Activated T-cell treated with anti-CD3 and anti-CD28 coated beads for 4 hours (primary cell): Measurements from ENCODE around the gene PKD2L1.
"Not testable (repeated sequence)": the region's sequence is repeated elsewhere in the genome, so short reads cannot be mapped to it uniquely, and the experiment has no call there.

ENCODE experiments used
- DNase-seq: peaks from one replicate; pipeline ENCODE4 v3.0.0-alpha.2; 2020

Gene PKD2L1

GRCh38 chr10:100330079-100330478 lies at the start of gene PKD2L1:
TSS of gene PKD2L1 (minus strand) at chr10:100330228. CDS start at chr10:100330103, 125 bp downstream.
- DNase-seq = no peak

- no peak for DNase-seq
Measured at GRCh38 chr10:100377830-100378229, 47.8 kb upstream of the PKD2L1 start.

GRCh38 chr10:100376656-100377055 lies 46.6 kb upstream of the PKD2L1 start:
- not testable (repeated sequence) for DNase-seq

- DNase-seq = not testable (repeated sequence)
Measured at GRCh38 chr10:100374677-100375353, 44.8 kb upstream of the PKD2L1 start.

GRCh38 chr10:100374200-100374655 lies 44.2 kb upstream of the PKD2L1 start:
- DNase-seq = no peak

GRCh38 chr10:100373298-100374199 lies 43.5 kb upstream of the PKD2L1 start:
- peak; percentile 76 for DNase-seq

- no peak for DNase-seq
Measured at GRCh38 chr10:100372415-100373297, 42.6 kb upstream of the PKD2L1 start.

- DNase-seq = no peak
Measured at GRCh38 chr10:100371482-100372027, 41.5 kb upstream of the PKD2L1 start.

- DNase-seq = peak; percentile 14
Measured at GRCh38 chr10:100370714-100371481, 40.9 kb upstream of the PKD2L1 start.

- no peak for DNase-seq
Measured at GRCh38 chr10:100368721-100369120, 38.7 kb upstream of the PKD2L1 start.

GRCh38 chr10:100364735-100365391 lies 34.8 kb upstream of the PKD2L1 start:
- no peak for DNase-seq

- DNase-seq = no peak
Measured at GRCh38 chr10:100364175-100364574, 34.1 kb upstream of the PKD2L1 start.

GRCh38 chr10:100362570-100363496 lies 32.8 kb upstream of the PKD2L1 start:
- DNase-seq = no peak

GRCh38 chr10:100360234-100360633 lies 30.2 kb upstream of the PKD2L1 start:
- DNase-seq = no peak

- no peak for DNase-seq
Measured at GRCh38 chr10:100359529-100360150, 29.6 kb upstream of the PKD2L1 start.

- DNase-seq = no peak
Measured at GRCh38 chr10:100359030-100359432, 29.0 kb upstream of the PKD2L1 start.

GRCh38 chr10:100357059-100357858 lies 27.2 kb upstream of the PKD2L1 start:
- no peak for DNase-seq
